ENCODE results near the gene CPNE4. TPM values are rescaled to one million over a fixed set of nuclear protein-coding genes. Genes with fewer than 3 reads are reported as not detected.

Gene CPNE4
- total and polyA plus RNA-seq, 8 donors: 0.15 to 8.9 (median 1.7) TPM

- intact Hi-C loops (cut with DNase I; ENCODE audit: low total_unique reads): no loop called here
- Histone ChIP-seq H3K9me3 (peaks cover 0 to 23% (median 6%) of the 10 kb centered on the region in 4 donors), H3K36me3 (no peaks in the 10 kb centered on the region), H3K4me1 (no peaks in the 10 kb centered on the region), H3K27ac (no peak overlapping the region), H3K4me3 (no peak overlapping the region), H3K27me3 (no peaks in the 10 kb centered on the region)
- no peak for TF ChIP-seq POLR2A (IDR thresholded peaks at IDR 0.05)
- TF ChIP-seq EP300 (IDR thresholded peaks at IDR 0.05): no peak
- TF ChIP-seq CTCF (IDR thresholded peaks at IDR 0.05): no peak
- TF ChIP-seq POLR2AphosphoS5 (IDR thresholded peaks at IDR 0.05): no peak
- no peak for DNase-seq
- 83 to 93% (median 89%) methylated on average over 3 of the region's 3 CpGs for WGBS, 5 donors
Measured at GRCh38 chr3:131988209-131988608, 46.6 kb downstream of the CPNE4 start.

GRCh38 chr3:131983689-131984088 is 51.1 kb downstream of the CPNE4 start:
- Histone ChIP-seq H3K36me3 (no peaks in the 10 kb centered on the region), H3K27me3 (no peaks in the 10 kb centered on the region), H3K4me3 (no peak overlapping the region), H3K9me3 (peaks cover 0 to 10% (median 0%) of the 10 kb centered on the region in 4 donors), H3K4me1 (no peaks in the 10 kb centered on the region), H3K27ac (no peak overlapping the region)
- WGBS, 5 donors: 69 to 84% (median 79%) methylated on average over 1 of the region's 1 CpG
- no peak for TF ChIP-seq CTCF (IDR thresholded peaks at IDR 0.05)
- TF ChIP-seq POLR2AphosphoS5 (IDR thresholded peaks at IDR 0.05): no peak
- TF ChIP-seq POLR2A (IDR thresholded peaks at IDR 0.05): no peak
- no peak for TF ChIP-seq EP300 (IDR thresholded peaks at IDR 0.05)
- DNase-seq: no peak
- intact Hi-C loops (cut with DNase I; ENCODE audit: low total_unique reads): no loop called here

GRCh38 chr3:131981323-131981722 is 53.5 kb downstream of the CPNE4 start:
- H3K27ac ChIP-seq: no peak overlapping the region
- no peaks in the 10 kb centered on the region for H3K4me1 ChIP-seq
- TF ChIP-seq CTCF (IDR thresholded peaks at IDR 0.05) (no peak), POLR2AphosphoS5 (IDR thresholded peaks at IDR 0.05) (no peak), POLR2A (IDR thresholded peaks at IDR 0.05) (no peak), EP300 (IDR thresholded peaks at IDR 0.05) (no peak)
- DNase-seq: no peak
- H3K9me3 ChIP-seq: peaks cover 0 to 10% (median 0%) of the 10 kb centered on the region in 4 donors
- 89 to 94% (median 92%) methylated on average over 7 of the region's 7 CpGs for WGBS, 5 donors
- H3K27me3 ChIP-seq: no peaks in the 10 kb centered on the region
- no peaks in the 10 kb centered on the region for H3K36me3 ChIP-seq
- intact Hi-C loops (cut with DNase I; ENCODE audit: low total_unique reads): no loop called here
- H3K4me3 ChIP-seq: no peak overlapping the region

- intact Hi-C loops (cut with DNase I; ENCODE audit: low total_unique reads): no loop called here
- no peak overlapping the region for H3K27ac ChIP-seq
- H3K36me3 ChIP-seq: no peaks in the 10 kb centered on the region
- peaks cover 0 to 10% (median 0%) of the 10 kb centered on the region in 4 donors for H3K9me3 ChIP-seq
- no peaks in the 10 kb centered on the region for H3K4me1 ChIP-seq
- 14 to 38% (median 26%) methylated on average over 2 of the region's 2 CpGs for WGBS, 5 donors
- no peak for DNase-seq
- no peaks in the 10 kb centered on the region for H3K27me3 ChIP-seq
- H3K4me3 ChIP-seq: no peak overlapping the region
- no peak for TF ChIP-seq POLR2AphosphoS5 (IDR thresholded peaks at IDR 0.05)
Measured at GRCh38 chr3:131976448-131976847, 58.4 kb downstream of the CPNE4 start.

GRCh38 chr3:131975047-131975446 is 59.8 kb downstream of the CPNE4 start:
- no peaks in the 10 kb centered on the region for H3K36me3 ChIP-seq
- no peaks in the 10 kb centered on the region for H3K4me1 ChIP-seq
- WGBS, 5 donors: 79 to 82% (median 80%) methylated on average over 6 of the region's 6 CpGs
- H3K4me3 ChIP-seq: no peak overlapping the region
- H3K27ac ChIP-seq: no peak overlapping the region
- intact Hi-C loops (cut with DNase I; ENCODE audit: low total_unique reads): no loop called here
- TF ChIP-seq POLR2AphosphoS5 (IDR thresholded peaks at IDR 0.05) (no peak), CTCF (IDR thresholded peaks at IDR 0.05) (no peak)
- DNase-seq: no peak
- H3K9me3 ChIP-seq: peaks cover 0 to 4% (median 0%) of the 10 kb centered on the region in 4 donors
- H3K27me3 ChIP-seq: no peaks in the 10 kb centered on the region

Measured in stomach (tissue), 9 donors.